Measurements from ENCODE around the gene DMWD. TPM values are rescaled to one million over a fixed set of nuclear protein-coding genes. Genes with fewer than 3 reads are reported as not detected.
"Not testable (repeated sequence)": the region's sequence is repeated elsewhere in the genome, so short reads cannot be mapped to it uniquely, and the experiment has no call there.

The DMWD gene
- total RNA-seq, 4 donors from 2014 or later, result 4.4 to 103 (median 36.9) TPM

DNA sequence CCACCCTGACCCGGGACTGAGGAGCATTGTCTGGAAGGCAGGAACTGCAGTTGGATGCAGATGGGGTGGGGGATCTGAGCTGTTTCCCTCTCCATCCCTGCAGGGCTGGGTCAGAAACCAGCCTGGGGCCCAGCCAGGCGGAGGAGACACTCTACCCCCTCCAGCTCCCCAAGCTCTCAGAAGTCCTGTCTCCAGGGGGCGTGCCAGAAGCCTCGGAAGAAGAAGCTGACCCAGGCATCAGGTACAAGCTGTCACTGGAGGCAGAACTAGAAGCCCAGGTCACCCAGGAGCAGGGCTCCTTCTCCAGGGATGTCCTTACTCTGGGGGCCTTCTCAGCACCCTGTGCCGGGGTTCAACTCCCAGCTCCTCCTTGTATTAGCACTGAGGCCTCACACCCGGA, 39.1 kb downstream of the DMWD start:
- DNase-seq, result no peak

GRCh38 chr19:45752639-45753038, 40.0 kb downstream of the DMWD start:
- no peaks in the 10 kb centered on the region for H3K27me3 ChIP-seq
- H3K9me3 ChIP-seq, result no peaks in the 10 kb centered on the region
- intact Hi-C loops (cut with DNase I; ENCODE audit: low total_unique reads), result no loop called here
- TF ChIP-seq POLR2A (IDR thresholded peaks at IDR 0.05), result no peak
- TF ChIP-seq, protein P1, sequence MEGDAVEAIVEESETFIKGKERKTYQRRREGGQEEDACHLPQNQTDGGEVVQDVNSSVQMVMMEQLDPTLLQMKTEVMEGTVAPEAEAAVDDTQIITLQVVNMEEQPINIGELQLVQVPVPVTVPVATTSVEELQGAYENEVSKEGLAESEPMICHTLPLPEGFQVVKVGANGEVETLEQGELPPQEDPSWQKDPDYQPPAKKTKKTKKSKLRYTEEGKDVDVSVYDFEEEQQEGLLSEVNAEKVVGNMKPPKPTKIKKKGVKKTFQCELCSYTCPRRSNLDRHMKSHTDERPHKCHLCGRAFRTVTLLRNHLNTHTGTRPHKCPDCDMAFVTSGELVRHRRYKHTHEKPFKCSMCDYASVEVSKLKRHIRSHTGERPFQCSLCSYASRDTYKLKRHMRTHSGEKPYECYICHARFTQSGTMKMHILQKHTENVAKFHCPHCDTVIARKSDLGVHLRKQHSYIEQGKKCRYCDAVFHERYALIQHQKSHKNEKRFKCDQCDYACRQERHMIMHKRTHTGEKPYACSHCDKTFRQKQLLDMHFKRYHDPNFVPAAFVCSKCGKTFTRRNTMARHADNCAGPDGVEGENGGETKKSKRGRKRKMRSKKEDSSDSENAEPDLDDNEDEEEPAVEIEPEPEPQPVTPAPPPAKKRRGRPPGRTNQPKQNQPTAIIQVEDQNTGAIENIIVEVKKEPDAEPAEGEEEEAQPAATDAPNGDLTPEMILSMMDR (IDR thresholded peaks at IDR 0.05), result no peak
- no peaks in the 10 kb centered on the region for H3K36me3 ChIP-seq
- no peak overlapping the region for H3K27ac ChIP-seq
- DNase-seq, result no peak
- no peaks in the 10 kb centered on the region for H3K4me1 ChIP-seq
- H3K4me3 ChIP-seq, result no peak overlapping the region

More for the DNA sequence above, 39.1 kb downstream of the DMWD start:
- no peaks in the 10 kb centered on the region for H3K36me3 ChIP-seq
- no peaks in the 10 kb centered on the region for H3K27me3 ChIP-seq
- no peaks in the 10 kb centered on the region for H3K4me1 ChIP-seq
- no peaks in the 10 kb centered on the region for H3K9me3 ChIP-seq
- no peak overlapping the region for H3K27ac ChIP-seq
- no peak overlapping the region for H3K4me3 ChIP-seq
- intact Hi-C loops (cut with DNase I; ENCODE audit: low total_unique reads), result no loop called here
- TF ChIP-seq POLR2A (IDR thresholded peaks at IDR 0.05), result no peak
- TF ChIP-seq, protein P1 (IDR thresholded peaks at IDR 0.05), result no peak

GRCh38 chr19:45751483-45751882, 41.2 kb downstream of the DMWD start:
- DNase-seq; intact Hi-C loops (cut with DNase I; ENCODE audit: low total_unique reads); H3K9me3 ChIP-seq; H3K27ac ChIP-seq; H3K4me1 ChIP-seq; H3K4me3 ChIP-seq; H3K27me3 ChIP-seq; H3K36me3 ChIP-seq: not testable (repeated sequence)

GRCh38 chr19:45747513-45747912, 45.1 kb downstream of the DMWD start:
- no peak for DNase-seq
- intact Hi-C loops (cut with DNase I; ENCODE audit: low total_unique reads), result no loop called here
- Histone ChIP-seq H3K27me3 (no peaks in the 10 kb centered on the region), H3K4me1 (no peaks in the 10 kb centered on the region), H3K36me3 (no peaks in the 10 kb centered on the region), H3K9me3 (no peaks in the 10 kb centered on the region), H3K4me3 (no peak overlapping the region), H3K27ac (no peak overlapping the region)
- no peak for TF ChIP-seq POLR2A (IDR thresholded peaks at IDR 0.05)

DNA sequence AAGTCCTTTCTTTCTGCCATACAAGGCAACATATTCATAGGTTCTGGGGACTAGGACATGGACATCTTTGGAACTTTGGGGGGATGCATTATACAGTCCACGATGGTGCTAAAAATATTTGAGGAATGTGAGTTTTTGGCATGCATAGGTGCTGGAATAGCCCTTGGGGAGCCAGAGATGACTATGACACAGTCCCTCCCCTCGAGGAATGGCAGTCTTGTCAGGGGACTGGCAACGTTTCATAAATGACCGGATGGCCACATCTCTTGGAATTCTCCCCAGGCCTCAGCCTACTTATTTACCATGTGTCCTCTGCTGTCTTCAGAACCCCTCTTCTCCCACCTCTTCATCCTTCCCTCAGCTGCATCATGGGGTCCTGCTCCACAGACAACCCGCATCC, 45.8 kb downstream of the DMWD start:
- Histone ChIP-seq H3K4me1 (no peaks in the 10 kb centered on the region), H3K36me3 (no peaks in the 10 kb centered on the region), H3K27ac (no peak overlapping the region), H3K4me3 (no peak overlapping the region), H3K9me3 (no peaks in the 10 kb centered on the region), H3K27me3 (no peaks in the 10 kb centered on the region)
- no peak for DNase-seq
- intact Hi-C loops (cut with DNase I; ENCODE audit: low total_unique reads), result no loop called here
- TF ChIP-seq, protein P1 (IDR thresholded peaks at IDR 0.05), result no peak
- no peak for TF ChIP-seq POLR2A (IDR thresholded peaks at IDR 0.05)

DNA sequence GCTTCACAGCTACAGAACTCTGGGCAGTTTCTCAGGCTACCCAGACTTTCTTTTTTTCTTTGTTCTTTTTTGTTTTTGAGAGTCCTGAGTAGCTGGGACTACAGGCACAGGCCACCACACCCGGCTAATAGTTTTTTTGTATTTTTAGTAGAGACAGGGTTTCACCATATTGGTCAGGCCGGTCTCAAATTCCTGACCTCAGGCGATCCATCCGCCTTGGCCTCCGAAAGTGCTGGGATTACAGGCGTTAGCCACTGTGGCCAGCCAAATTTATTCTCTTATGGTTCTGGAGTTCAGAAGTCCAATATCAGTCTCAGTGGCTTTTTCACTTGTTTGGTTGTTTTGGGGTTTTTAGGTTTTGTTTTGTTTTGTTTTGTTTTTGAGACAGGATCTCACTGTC, 47.0 kb downstream of the DMWD start:
- no peaks in the 10 kb centered on the region for H3K4me1 ChIP-seq
- DNase-seq, result no peak
- no peaks in the 10 kb centered on the region for H3K36me3 ChIP-seq
- no peak for TF ChIP-seq POLR2A (IDR thresholded peaks at IDR 0.05)
- TF ChIP-seq, protein P1 (IDR thresholded peaks at IDR 0.05), result no peak
- no peaks in the 10 kb centered on the region for H3K27me3 ChIP-seq
- H3K27ac ChIP-seq, result no peak overlapping the region
- no peak overlapping the region for H3K4me3 ChIP-seq
- intact Hi-C loops (cut with DNase I; ENCODE audit: low total_unique reads), result no loop called here
- no peaks in the 10 kb centered on the region for H3K9me3 ChIP-seq

All from uterus (tissue), 4 donors.